Endothelial cell of umbilical vein (primary cell): ENCODE measurements around the gene CLIC5. TPM values are rescaled to one million over a fixed set of nuclear protein-coding genes. Genes with fewer than 3 reads are reported as not detected.

ENCODE experiments used
- BruUV-seq: library from RNA; stranded (reverse); fragments of 400-500 nt; replicated peaks from 2 replicates; lab custom pipeline; 2021; lab: Mats Ljungman, UMichigan
- CTCF ChIA-PET: fragments of 300-600, 350-600 bp; sonication (Branson Sonifier 250); formaldehyde crosslinking; loops from one replicate; lab custom pipeline; 2021; ENCODE audit warnings: antibody characterized with exemption, inconsistent platforms; lab: Charles Lee
- POLR2A ChIA-PET: fragments of 300-600, 350-600 bp; sonication (Branson Sonifier 250); formaldehyde crosslinking; loops from one replicate; lab custom pipeline; 2021; ENCODE audit warnings: antibody characterized with exemption, inconsistent platforms; lab: Charles Lee
- DNase-seq: peaks from one replicate; pipeline ENCODE4 v3.0.0-alpha.2; 2011; ENCODE audit warnings: low read depth, low spot score
- FAIRE-seq: peaks from 2 replicates; lab custom pipeline; 2011; peaks lifted over from hg19 to GRCh38; lab: Jason Lieb, UNC
- H2AFZ ChIP-seq: 2 replicates; pipeline ENCODE4 v1.6.0; 2012; ENCODE audit warnings: low read depth, low read length, control low read depth, inconsistent platforms
- H3K27ac ChIP-seq: 2 replicates; pipeline ENCODE4 v1.5.1; 2011; ENCODE audit warnings: low read depth, mild to moderate bottlenecking, control low read depth, low read length, moderate library complexity; ENCODE audit not compliant: insufficient read depth
- H3K27me3 ChIP-seq, 2 experiments: 2 replicates each; pipeline versions ENCODE4 v1.6.0 to v1.6.1; 2011; ENCODE audit warnings: low read length in 2 of 2, mixed read lengths in 1 of 2; ENCODE audit not compliant: control insufficient read depth in 2 of 2, insufficient read depth in 2 of 2
- H3K36me3 ChIP-seq, 2 experiments: 2 replicates in 1 of 2; 3 replicates in 1 of 2; pipeline ENCODE4 v1.5.1; 2011; ENCODE audit warnings: low read length in 2 of 2, mild to moderate bottlenecking in 1 of 2, moderate library complexity in 1 of 2; ENCODE audit not compliant: control insufficient read depth in 2 of 2, insufficient read depth in 2 of 2; ENCODE audit errors: extremely low read depth in 1 of 2
- H3K4me1 ChIP-seq: 3 replicates; pipeline ENCODE4 v1.5.1; 2011; ENCODE audit warnings: mild to moderate bottlenecking, low read length; ENCODE audit not compliant: control insufficient read depth, insufficient read depth; ENCODE audit errors: extremely low read depth
- H3K4me2 ChIP-seq: 2 replicates; pipeline ENCODE4 v1.6.1; 2011; ENCODE audit warnings: low read length, control low read depth, mixed read lengths; ENCODE audit not compliant: insufficient read depth
- H3K4me3 ChIP-seq, 3 experiments: fragments of 200-600 bp in 1 of 3; sonication (generic), shearing (Covaris generic) in 1 of 3; replicated peaks in 1 of 3; 2 replicates each; pipeline ENCODE4 v1.5.1; 2011 to 2016; ENCODE audit warnings: control low read depth in 3 of 3, low read length in 3 of 3, mild to moderate bottlenecking in 2 of 3, inconsistent platforms in 1 of 3, low read depth in 1 of 3, moderate library complexity in 1 of 3; ENCODE audit not compliant: insufficient read depth in 1 of 3
- H3K79me2 ChIP-seq: 2 replicates; pipeline ENCODE4 v1.6.0; 2012; ENCODE audit warnings: low read length, inconsistent platforms; ENCODE audit not compliant: control insufficient read depth, insufficient read depth
- H3K9ac ChIP-seq: replicated peaks from 2 replicates; pipeline ENCODE3; 2011; ENCODE audit warnings: low read length, control low read depth; ENCODE audit not compliant: insufficient read depth; ENCODE audit errors: extremely low read depth
- H3K9me1 ChIP-seq: replicated peaks from 3 replicates; pipeline ENCODE4 v1.6.0; 2011; ENCODE audit warnings: mild to moderate bottlenecking, low read length; ENCODE audit not compliant: control insufficient read depth, insufficient read depth; ENCODE audit errors: extremely low read depth
- H3K9me3 ChIP-seq: replicated peaks from 2 replicates; pipeline ENCODE4 v1.5.1; 2012; ENCODE audit warnings: low read length, inconsistent platforms; ENCODE audit not compliant: control insufficient read depth, insufficient read depth
- H4K20me1 ChIP-seq: replicated peaks from 2 replicates; pipeline ENCODE3; 2011; ENCODE audit warnings: mild to moderate bottlenecking, low read length; ENCODE audit not compliant: control insufficient read depth, insufficient read depth; ENCODE audit errors: extremely low read depth
- CTCF ChIP-seq, 2 donors: IDR thresholded peaks; 1 replicate in 1 of 2; 2 replicates in 1 of 2; pipeline ENCODE4 v1.5.1; 2011; ENCODE audit warnings: low read length in 2 of 2, mild to moderate bottlenecking in 2 of 2, moderate library complexity in 2 of 2, control low read depth in 1 of 2, inconsistent platforms in 1 of 2, low read depth in 1 of 2; ENCODE audit not compliant: insufficient read depth in 1 of 2; ENCODE audit errors: extremely low read depth in 1 of 2
- EZH2 ChIP-seq: IDR thresholded peaks from 2 replicates; pipeline ENCODE4 v1.6.1; 2012; ENCODE audit warnings: borderline replicate concordance, low read depth, mild to moderate bottlenecking, moderate library complexity, low read length, inconsistent platforms; ENCODE audit not compliant: severe bottlenecking
- FOS ChIP-seq: IDR thresholded peaks from 2 replicates; pipeline ENCODE4 v1.6.1; 2011; ENCODE audit warnings: mild to moderate bottlenecking, low read length, moderate library complexity, borderline replicate concordance; ENCODE audit not compliant: insufficient read depth
- GATA2 ChIP-seq: IDR thresholded peaks from 2 replicates; pipeline ENCODE4 v1.7.0; 2011; ENCODE audit warnings: low read depth, mild to moderate bottlenecking, moderate library complexity, mixed read lengths, low read length; ENCODE audit not compliant: insufficient read length, insufficient read depth
- JUN ChIP-seq: IDR thresholded peaks from 2 replicates; pipeline ENCODE4 v1.6.1; 2011; ENCODE audit warnings: borderline replicate concordance, low read depth; ENCODE audit not compliant: insufficient read length, insufficient read depth
- MAX ChIP-seq: IDR thresholded peaks from 2 replicates; pipeline ENCODE4 v1.6.1; 2011; ENCODE audit not compliant: insufficient read depth, insufficient read length
- MYC ChIP-seq: IDR thresholded peaks from one replicate; pipeline ENCODE4 v1.6.1; 2011; ENCODE audit warnings: mild to moderate bottlenecking, low read depth, low read length
- POLR2A ChIP-seq: IDR thresholded peaks from 2 replicates; pipeline ENCODE4 v1.6.1; 2012; ENCODE audit warnings: low read depth, mild to moderate bottlenecking, control low read depth, low read length
- dilution Hi-C: fragments of 300-500 bp; cut with MboI; formaldehyde crosslinking; loops from one replicate; pipeline ENCODE4 v1.15.0; 2019; ENCODE audit warnings: low sequenced_read_pairs; ENCODE audit not compliant: extremely low pct_ligation_motif_present
- intact Hi-C: fragments of 100-400 bp; cut with micrococcal nuclease; formaldehyde crosslinking; loops from one replicate; pipeline ENCODE4 v1.10.0; 2022
- polyA plus RNA-seq, 4 experiments: library from polyadenylated mRNA; depleted of rRNA in 3 of 4; stranded (reverse) in 3 of 4; unstranded in 1 of 4; fragments of >200 nt; gene quantifications; 2 replicates each; pipeline versions ENCODE4 v1.2.1 to v1.2.3, GENCODE V29; 2011 to 2012; ENCODE audit warnings: missing spikeins in 1 of 4
- total RNA-seq: library from RNA; stranded (reverse); gene quantifications from 2 replicates; pipeline ENCODE4 v1.2.3, GENCODE V29; 2021

CLIC5 gene
- total and polyA plus RNA-seq, 2 donors (not counting 3 experiments of a cell fraction or from before 2014, with no cell fraction given) = 0.07 TPM; not detected in 1

DNA sequence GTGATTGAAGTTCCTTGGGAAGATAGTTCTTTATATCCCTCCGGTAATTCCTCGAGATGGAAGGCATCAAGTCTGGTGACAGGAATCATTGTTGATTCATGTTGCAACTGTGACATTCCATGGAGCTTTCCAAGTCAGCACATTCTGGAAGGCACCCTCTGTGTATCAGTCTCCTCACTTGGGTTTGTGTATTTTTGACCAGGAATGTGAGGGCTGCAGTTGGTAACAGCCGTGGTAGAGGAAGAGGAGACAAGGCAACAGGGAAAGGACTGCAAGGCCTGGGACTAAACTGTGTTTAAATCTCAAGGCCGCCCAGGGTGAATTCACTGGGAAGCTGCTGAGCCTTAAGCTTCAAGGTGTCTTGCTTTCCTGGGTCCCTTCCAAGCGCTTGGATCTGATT, 99.0 kb downstream of the CLIC5 start:
- H3K9ac ChIP-seq = no peak overlapping the region

DNA sequence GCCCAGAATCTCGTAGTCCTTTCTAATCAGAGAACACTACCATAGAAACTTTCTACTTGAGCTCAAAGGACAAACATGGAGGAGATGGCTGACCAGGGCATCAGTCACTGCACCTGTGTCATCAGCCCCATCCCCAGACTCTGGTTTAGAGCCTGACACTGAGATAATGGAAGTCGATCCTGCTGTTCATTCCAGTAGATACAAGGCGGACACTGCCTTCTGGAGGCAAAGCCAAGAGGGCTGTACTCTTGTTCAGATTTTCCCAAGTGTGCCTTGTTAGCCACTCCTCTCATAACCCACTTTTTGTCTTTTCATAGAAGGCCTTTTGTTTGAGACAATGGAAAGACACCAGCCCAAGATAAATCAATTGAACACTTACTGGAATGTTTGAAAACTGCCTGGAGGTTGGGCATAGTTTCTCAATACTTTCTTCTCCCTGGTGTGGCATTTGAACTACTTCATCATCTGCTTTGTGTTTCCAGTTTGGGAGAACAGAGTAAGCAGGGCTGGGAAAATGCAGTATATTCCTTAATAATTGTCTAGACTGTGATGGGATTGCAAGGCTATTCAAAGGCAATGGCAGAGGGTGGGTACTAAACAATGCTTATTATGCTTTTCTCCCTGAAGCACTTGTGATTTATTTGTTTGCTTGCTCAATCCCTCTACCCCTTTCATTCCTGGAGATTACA, 99.7 kb downstream of the CLIC5 start:
- dilution Hi-C loops = no loop called here
- H3K27me3 ChIP-seq = no peaks in the 10 kb centered on the region
- ChIA-PET POLR2A (no interaction called here), CTCF (interaction anchor here (1.0 to 2.0 kb wide), 3 partner anchors 15 to 1260 kb away, joined by 3 to 14 read pairs (median 3); no protein-coding TSS in a partner anchor)
- H2AFZ ChIP-seq = no peak overlapping the region
- no peak overlapping the region for H3K27ac ChIP-seq
- no TSS peak for BruUV-seq
- FAIRE-seq = no peak
- no peaks in the 10 kb centered on the region for H3K79me2 ChIP-seq
- H3K36me3 ChIP-seq = no peaks in the 10 kb centered on the region
- H3K9me3 ChIP-seq = no peaks in the 10 kb centered on the region
- intact Hi-C loops = no loop called here
- H3K4me1 ChIP-seq = no peaks in the 10 kb centered on the region
- no peak overlapping the region for H3K4me2 ChIP-seq
- no peak overlapping the region for H3K4me3 ChIP-seq
- no peaks in the 10 kb centered on the region for H3K9me1 ChIP-seq
- TF ChIP-seq FOS (no peak), CTCF (IDR thresholded peaks at IDR 0.05; ENCODE audit: extremely low read depth in 1 of 2, insufficient read depth in 1 of 2, low read depth in 1 of 2, low read length in 2 of 2) (no peak), GATA2 (no peak), JUN (no peak), MYC (no peak), POLR2A (no peak)
- no peak overlapping the region for H3K9ac ChIP-seq
- DNase-seq = no peak
- H4K20me1 ChIP-seq = no peaks in the 10 kb centered on the region

More for the DNA sequence above, 99.0 kb downstream of the CLIC5 start:
- H3K4me2 ChIP-seq = no peak overlapping the region
- no peak overlapping the region for H3K27ac ChIP-seq
- no peaks in the 10 kb centered on the region for H3K36me3 ChIP-seq
- DNase-seq (no peak), FAIRE-seq (no peak)
- H3K4me3 ChIP-seq = no peak overlapping the region
- H2AFZ ChIP-seq = no peak overlapping the region
- POLR2A ChIA-PET = no interaction called here
- H4K20me1 ChIP-seq = no peaks in the 10 kb centered on the region
- no TSS peak for BruUV-seq
- no peaks in the 10 kb centered on the region for H3K4me1 ChIP-seq
- CTCF ChIA-PET = interaction anchor here (1.1 kb wide), 1 partner anchor 1261 kb away, joined by 3 read pairs; no protein-coding TSS in a partner anchor
- TF ChIP-seq GATA2 = no peak
- TF ChIP-seq EZH2 = no peak
- TF ChIP-seq MAX = no peak
- TF ChIP-seq JUN = no peak
- TF ChIP-seq MYC = no peak
- no peaks in the 10 kb centered on the region for H3K79me2 ChIP-seq
- intact Hi-C loops (no loop called here), dilution Hi-C loops (no loop called here)
- no peaks in the 10 kb centered on the region for H3K27me3 ChIP-seq
- no peaks in the 10 kb centered on the region for H3K9me3 ChIP-seq
- no peaks in the 10 kb centered on the region for H3K9me1 ChIP-seq
